Skin of body (tissue), 2 donors: ENCODE data around the gene GRAMD1B. TPM values are rescaled to one million over a fixed set of nuclear protein-coding genes. Genes with fewer than 3 reads are reported as not detected.
"Not testable (repeated sequence)": the region's sequence is repeated elsewhere in the genome, so short reads cannot be mapped to it uniquely, and the experiment has no call there.

Experiments
- DNase-seq: peaks from one replicate; lab custom pipeline; 2025; lab: John Stamatoyannopoulos, UW
- total RNA-seq: library from RNA; depleted of rRNA; stranded (reverse); fragments of >200 nt; gene quantifications from one replicate; pipeline ENCODE4 v1.2.3, GENCODE V29; 2014

The GRAMD1B gene
- total RNA-seq, 1 donor from 2014 or later: 3.4 TPM

DNA sequence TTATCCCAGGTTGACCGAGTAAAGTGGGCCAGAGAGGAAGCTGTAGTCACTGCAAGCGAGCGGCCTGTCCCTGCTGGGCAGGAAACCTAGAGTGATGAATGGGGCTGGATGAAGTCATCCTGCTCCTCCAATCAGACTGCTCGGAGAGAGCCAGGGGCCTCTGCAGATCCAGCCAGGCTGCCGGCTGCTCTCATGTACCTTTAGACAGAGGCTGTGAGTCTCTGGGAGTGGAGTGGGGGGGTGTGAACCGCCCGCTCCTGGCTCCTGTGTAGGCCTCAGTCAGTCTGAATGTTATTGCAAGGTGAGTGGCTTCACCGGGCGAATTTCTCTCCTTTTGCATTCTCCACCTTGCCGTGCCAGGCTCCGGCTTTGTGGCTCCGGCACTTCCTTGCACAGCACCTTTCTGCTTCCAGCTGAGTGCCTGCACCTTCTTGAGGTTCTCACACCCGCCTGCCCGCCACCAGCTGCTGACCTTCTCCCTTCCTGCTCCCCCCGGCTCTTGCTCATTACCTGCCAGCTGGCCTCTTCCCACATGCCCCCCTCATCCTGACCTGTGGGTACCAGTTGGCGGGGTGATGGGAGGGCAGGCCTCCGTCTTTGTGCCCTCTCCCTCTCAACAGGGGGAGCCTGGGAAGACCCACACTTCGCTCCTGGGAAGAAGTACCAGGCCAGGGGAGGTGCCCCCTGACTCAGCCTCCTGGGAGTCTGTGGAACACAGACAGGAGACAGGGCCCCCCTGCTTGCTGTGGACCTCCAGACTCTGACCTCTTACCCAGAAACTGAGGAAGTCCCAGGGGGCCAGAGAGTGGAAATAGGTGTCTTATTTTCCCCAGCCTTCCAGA, 79.9 kb downstream of the GRAMD1B start:
- no peak for DNase-seq

DNA sequence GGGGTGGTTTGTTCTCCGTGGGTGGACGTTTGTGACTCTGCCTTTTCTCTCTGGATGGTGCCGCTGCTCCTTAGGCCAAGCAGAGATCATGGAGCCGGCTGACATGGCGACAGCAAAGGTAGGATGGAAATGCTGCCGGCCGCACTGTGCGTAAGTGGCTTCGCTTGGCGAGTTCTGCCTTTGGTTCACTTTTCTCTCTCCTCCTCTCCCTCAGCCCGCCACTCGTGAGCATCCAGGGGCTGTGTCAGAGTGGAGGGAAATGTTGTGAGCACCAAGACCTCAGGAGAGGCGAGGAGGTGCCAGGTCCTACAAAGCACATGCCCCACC, 80.5 kb downstream of the GRAMD1B start:
- no peak for DNase-seq

DNA sequence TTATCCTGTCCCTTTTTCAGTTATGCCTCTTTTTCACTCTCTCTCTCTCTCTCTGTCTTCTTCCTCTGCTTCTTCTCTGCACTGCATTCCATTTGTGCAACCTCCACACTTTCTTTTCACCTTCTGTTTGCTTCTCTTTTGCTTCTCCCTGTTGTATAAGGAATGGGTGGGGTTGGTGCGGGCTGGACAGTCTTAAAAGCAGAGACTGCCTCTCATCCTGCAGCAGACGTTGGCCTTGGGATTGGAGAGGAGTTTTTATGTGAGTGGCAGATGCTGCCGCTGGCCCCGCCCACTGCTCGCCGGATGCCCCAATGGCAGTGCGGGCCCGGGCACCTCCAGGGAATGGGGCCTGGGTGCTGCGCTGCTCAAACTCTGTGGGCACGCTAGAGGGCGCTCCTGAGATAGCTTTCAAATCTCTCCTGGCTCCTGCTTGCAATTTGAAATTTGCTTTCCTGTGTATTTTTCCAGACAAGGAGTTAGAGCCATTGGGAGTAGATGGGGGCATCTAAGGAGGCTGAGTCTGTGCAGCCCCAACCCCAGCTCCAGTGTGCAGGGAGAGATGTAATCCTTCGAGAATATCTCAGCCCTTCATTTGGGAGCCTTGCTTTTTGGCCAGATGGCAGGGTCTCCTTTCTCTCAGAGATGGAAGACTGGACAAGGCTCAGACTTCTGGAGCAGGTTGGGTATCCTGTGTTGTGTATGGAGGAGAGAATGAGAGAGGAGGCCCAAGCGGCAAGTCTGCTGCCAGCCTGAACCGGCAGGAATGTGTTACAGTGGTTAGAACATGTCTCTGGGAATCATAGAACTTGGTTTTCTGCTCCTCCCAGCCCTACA, 81.2 kb downstream of the GRAMD1B start:
- peak; percentile 21 for DNase-seq

DNA sequence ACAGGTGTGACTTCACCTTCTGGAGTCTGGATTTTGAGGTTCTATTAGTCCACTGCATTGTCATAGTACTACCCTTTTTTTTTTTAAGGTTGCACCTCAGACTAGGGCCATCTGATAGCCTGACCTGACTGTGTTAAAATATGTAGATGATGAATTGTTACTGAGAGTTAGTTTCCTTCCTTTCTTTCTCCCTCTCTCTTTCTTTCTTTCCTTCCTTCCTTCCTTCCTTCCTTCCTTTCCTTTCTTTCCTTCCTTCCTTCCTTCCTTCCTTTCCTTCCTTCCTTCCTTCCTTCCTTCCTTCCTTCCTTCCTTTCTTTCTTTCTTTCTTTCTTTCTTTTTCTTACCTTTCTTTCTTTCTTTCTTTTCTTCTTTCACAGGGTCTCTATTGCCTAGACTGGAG, 83.2 kb downstream of the GRAMD1B start:
- DNase-seq: not testable (repeated sequence)

DNA sequence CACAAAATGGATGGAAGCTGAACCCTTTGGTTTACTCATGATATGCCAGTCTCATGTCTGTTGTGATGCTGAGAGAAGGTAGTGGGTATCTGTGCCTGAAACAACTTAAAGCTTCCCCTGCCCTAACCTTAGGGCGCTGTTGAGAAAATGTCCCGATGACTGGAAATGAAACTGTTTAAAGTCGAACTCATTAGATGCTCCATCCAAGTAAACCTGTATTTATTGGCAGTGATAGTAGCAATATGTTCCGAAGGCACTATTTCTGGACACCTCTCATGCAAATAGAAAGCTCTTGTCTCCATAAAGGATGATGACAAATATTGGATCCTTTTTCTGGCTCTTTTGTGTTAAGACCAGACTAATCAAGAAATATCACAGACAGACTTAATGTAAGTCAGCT, 86.2 kb downstream of the GRAMD1B start:
- no peak for DNase-seq

DNA sequence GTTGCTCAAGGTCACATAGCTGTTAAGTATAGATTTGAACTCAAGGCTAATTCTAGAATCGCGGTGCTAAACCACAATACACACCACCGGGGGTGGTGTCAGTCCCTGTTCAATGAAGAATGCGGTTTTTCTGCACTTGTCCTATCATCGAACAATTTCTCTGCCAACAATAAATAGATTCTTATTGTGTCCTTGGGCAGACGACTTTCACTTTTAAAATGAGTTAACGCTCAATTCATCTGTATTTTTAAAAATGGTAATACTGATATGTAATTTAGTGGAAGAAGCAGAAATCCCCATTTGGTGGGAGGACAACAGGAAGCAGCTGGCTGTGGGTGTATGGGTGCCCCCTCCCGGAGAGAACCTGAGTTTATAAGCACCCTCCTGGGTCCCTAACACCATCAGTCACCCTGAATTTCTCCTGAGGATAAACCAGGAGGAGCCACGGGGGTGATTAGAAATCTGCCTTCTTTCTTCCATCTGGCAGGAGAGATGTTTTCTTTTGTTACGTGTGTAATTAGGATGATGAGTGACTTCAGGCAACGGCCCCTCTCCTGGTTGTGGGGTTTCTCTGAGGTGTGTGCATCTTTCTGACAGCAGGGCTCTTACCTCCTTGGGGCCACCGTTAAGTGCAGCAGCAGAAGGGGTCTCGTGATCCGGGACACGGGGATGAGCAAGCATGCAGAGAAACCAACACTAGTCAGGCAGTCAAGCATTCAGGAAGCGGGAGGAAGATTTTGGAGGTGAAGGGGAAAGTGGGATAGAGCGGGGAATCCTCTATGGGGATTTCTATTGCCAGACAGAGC, 87.7 kb downstream of the GRAMD1B start:
- no peak for DNase-seq

DNA sequence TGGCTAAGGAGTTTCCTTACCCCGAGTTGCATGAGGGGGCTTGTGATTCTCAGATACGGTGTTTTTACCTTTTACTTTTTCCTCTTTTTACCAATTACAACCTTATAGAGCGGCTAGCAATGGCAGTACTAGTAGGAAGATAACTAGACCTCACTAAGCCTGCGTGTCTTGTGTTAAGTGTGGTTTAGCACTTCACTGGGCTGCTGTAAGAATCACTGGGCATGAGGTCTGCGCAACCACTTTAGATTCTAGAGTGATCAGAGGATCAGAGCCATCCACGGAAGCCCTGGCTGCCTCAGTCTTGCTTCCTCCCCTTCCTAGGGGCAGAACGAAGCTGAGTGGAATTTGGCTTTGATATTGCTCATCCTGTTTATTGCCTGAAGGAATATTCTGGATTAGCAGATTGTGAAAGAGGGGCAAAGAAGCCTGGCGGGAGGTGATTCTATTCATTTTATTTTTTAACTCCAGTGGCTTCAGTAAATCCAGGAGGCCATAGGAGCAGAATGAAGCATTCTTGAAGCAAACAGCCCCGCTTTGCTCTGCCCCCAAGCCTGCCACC, 88.5 kb downstream of the GRAMD1B start:
- no peak for DNase-seq

DNA sequence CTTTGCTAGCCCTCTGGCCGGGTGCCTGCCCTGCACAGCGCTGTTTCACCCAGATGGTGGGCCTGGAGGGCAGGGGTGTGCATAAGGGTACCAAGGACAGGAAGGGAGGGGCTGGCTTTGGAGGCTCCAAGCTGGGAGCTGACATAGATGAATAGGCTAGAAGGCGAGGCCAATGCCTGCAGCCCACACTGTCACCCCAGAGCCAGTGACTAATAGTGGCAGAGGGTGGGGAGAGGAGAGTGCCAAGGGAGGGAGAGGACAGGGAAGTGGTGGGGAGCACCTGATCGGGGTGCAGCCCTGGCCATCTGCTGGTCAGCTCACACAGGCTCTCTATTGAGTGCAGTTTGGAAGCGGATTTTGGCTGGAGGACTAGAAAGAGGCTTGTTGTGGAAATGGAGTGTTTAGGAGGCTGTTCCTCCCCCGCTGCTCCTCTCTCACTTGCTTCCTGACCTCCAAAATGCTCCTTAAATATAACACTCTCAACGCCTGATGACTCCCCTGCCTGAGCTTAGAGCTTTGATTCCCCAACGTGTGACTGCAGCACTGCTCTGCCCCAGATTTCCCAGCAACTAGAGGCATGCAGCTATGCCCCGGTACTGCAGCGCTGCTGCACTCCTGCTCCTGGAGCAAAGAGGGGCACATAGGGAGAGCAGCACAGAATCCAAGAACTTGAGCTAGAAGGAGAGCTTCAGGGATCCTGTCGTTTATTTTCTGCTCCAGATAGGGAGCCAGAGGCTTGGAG, 89.2 kb downstream of the GRAMD1B start:
- DNase-seq: no peak

DNA sequence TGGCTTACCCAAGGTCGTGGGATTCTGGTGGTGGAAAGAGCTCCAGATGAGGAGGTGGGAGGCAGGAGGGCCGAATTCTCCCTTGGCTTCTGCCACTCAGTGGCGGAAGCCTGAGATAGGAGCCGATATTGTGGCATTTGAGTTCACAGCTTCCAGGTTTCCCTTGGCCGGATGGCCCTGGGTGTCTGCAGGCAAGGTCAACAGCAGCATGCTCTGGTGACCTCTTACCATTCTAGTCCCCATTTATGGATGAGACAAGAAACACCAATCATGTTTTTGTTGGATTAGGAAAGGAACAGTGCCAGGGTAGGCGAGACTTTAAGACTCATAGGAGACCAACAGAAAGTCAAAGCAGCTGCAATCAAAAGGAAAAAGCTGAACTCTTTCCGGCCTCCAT, 89.7 kb downstream of the GRAMD1B start:
- DNase-seq: no peak

DNA sequence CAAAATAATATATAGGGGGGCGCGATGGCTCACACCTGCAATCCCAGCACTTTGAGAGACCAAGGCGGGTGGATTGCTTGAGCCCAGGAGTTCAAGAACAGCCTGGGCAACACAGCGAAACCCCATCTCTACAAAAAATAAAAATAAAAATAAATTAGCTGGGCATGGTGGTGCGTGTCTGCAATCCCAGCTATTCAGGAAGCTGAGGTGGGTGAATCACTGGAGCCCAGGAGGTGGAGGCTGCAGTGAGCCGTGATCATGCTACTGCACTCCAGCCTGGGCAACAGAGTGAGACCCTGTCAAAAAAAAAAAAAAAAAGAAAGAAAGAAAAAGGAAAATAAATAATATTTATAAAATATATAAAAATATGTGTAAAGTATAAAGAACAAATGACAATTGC, 90.4 kb downstream of the GRAMD1B start:
- not testable (repeated sequence) for DNase-seq

DNA sequence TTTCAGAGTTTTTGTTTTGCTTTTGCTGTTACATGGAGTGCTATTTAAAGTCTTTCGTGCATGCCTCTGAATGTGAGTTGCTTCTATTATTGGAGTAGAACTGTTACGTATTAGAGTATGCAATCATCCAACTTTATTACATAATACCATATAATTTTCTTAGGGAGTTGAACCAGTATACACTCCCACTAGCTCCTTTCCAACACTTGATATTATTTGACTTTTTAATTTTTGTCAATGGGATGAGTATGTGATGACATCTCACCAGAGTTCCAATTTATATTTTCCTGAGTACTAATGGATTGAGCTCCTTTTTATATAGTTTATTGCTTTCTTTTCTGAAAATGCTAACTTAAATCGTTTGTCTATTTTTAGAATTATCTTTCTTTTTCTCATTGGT, 90.9 kb downstream of the GRAMD1B start:
- no peak for DNase-seq

DNA sequence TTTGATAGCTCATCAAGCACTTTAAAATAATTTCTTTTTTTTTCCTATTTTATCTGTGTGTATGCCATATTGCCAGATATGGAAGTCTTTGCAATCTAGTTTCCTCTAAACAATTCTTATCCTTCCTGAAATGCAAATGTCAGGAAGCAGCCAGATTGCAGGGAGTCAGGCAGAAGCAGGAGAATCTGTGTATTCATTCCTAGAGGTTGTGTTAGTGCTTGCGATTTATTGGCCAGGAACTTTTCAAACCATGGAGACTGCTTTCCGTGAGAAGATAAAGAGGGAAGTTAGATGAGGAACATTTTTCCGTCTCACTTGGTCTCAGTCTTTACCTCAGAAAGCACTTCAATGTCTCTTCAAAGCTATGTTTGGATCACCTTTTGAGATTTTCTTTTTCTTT, 91.9 kb downstream of the GRAMD1B start:
- DNase-seq: no peak

DNA sequence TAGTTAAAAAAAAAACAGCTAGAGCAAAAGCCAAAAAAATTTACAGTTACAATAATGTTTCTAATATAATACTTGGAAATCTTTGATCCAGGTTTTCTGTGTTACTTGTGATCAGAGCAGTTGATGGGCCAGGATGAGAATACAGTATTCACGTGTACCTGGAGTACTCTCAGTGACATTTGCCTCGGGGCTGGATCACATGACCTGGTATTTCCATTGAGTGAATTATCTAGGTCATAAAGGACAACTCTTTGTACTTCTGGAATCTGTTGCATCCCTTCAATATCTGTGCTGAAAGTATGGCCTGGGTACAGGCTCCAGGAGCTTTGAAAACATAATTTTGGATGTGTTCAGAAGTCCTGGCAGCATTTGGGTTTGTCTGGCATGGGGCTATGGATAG, 93.5 kb downstream of the GRAMD1B start:
- DNase-seq: no peak

DNA sequence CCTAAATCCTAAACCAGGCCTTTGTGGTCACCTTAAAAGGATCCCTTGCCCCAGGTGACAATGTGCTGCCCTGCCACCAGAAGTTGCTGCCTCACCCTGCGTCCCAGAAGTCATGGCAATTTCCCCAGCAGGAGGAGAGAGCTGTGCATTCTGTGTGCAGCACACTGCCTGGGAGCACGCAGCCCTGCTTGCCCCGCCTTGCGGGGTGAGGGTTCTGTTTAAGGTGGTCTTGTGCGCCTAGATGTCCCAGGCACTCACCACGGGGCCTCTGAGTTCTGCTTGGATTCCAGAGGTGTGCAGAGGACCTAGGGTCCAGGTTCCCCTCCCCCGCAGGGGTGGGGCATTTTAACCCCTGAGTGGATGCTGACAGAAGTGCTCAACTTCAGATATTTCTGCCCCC, 95.0 kb downstream of the GRAMD1B start:
- DNase-seq: no peak

DNA sequence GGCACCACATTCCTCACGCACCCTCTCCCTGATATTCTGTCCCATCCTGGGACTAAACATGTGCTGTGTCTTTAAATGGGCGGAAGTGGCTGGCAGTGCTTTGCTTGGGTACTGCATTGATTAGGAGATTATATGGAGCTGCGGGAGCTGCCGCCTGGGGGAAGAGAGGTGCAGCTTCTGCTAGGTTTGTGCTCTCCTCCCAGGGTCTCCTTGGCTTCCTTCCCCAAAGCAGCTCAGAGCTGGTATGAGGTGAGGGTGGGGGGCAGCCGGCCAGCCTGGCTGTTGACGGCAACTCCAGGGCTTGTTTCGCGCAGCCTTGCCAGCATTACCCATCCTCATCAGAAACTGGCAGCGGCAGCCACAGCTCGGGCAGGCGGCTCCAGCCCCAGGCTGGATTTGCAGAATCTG, 95.4 kb downstream of the GRAMD1B start:
- DNase-seq: no peak

DNA sequence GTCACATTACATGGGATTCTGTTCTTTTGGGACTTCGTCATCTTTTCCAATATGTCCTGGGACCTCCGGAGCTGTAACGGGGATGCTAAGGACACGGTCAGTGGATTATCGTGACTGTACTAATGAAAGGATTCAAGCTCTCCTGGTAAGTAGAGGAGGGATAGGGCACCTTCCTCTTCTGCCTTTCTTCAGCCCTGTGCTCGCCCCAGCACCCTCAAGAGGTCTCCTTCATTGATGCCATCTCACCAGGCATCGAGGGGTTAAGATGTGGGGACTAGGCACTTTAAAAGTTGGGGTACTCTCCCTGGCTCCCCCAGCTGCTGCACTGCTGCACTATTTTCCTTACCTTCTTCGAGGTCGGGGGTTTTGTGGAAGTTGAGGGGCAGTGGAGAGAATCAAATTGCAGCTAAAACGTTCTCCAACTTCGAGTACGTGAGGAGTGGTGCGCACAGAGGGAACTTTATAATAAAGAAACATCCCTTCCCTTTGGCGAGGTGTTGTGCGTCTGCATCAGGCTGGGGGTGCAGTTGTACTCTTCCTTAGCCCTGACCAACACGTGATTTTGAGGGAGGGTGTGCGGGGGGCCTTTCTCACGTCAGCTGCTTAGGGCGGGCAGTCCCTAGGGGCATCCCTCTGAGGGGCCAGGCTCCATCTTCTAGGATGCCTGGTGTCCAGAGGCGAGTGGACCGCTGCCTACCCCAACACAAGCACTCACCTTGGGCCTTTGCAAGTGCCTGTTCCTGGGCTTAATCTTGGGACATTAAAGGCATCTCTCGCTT, 96.1 kb downstream of the GRAMD1B start:
- DNase-seq: no peak

DNA sequence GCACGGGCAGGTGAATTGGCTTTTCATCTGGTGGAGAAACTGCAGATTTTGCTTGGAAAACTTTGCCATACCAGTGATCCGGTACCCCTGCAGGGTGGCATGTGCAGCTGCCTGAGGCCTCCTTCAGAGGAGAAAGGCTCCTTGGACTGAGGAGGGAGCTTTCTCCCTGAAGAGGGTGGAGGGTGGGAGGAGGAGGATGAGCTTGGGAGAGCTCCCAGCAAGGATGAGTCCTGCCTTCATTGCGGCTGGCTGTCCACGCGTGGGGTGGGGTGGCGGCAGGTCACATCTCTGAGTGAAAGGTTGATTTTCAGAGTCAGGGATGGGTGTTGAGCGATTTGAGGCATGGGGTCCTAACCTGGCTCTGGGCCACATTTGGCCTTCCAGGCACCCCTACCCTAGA, 96.8 kb downstream of the GRAMD1B start:
- no peak for DNase-seq

DNA sequence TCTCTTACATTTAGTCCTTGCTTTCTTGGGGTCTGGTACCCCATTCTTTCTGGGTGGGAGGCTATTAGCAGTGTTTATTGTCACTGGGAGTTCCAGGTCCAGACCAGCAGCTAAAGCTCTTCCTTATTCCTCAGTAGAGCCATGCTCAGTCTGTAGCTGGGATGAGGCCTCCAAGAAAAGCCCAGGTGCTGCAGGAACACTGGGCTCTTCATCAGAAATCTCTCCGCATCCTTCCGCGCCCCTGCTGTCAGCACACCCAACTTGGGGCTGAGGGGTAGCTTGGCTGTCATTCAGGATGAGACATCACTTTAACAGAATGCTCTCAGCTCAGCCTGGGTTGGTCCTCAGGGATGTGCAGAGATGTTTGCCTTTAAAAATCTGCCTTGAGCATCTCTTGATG, 97.5 kb downstream of the GRAMD1B start:
- no peak for DNase-seq

DNA sequence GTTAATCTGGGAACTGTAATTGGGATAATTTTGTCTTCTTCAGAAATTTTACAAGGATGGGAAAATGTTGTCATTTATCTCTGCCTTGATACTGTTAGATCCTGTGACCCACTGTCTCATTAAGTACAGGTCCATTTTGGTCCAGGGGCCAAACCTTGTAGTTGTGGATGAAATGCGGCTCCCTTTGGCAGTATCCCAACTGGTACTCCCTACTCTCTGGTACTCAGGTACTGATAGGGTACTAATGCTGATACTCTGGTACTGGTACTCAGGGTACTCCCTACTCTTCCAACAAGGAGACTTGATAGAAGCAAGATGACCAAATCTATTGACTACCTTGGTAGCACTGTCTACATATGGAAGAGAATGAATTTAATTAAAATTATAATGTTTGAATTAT, 97.9 kb downstream of the GRAMD1B start:
- no peak for DNase-seq

DNA sequence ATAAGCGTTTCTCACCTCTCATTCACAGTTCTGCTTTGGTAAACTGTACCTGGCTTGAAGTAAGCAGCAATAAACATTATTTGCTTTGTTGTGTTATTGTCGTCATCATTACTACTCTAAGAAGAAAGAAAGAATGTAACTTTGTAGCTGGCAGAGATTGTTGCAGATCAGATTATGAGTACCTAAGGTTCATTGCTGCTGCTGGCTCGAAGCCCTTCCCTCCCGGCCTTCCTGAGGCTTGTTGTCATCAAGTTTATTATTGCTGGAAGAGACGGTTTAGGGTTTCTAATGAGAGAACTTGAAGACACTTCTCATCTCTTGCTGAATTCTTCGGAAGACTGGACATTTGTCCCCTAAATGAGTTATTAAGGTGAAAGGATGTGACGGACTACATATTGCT, 101.3 kb downstream of the GRAMD1B start:
- DNase-seq: no peak
